MCF 10A (cell line): ENCODE data around the gene ANAPC2. TPM values are rescaled to one million over a fixed set of nuclear protein-coding genes. Genes with fewer than 3 reads are reported as not detected.
"Not testable (repeated sequence)": the region's sequence is repeated elsewhere in the genome, so short reads cannot be mapped to it uniquely, and the experiment has no call there.

Experiments used
- BruUV-seq: library from RNA; stranded (reverse); fragments of 400-500 nt; replicated peaks from 2 replicates; lab custom pipeline; 2021; lab: Mats Ljungman, UMichigan
- CTCF ChIA-PET: fragments of 300-600 bp; sonication (Branson Sonifier 250); formaldehyde crosslinking; extraction: SDS; loops from one replicate; lab custom pipeline; 2021; ENCODE audit warnings: antibody characterized with exemption, inconsistent platforms; lab: Yijun Ruan, JAX
- POLR2A ChIA-PET: fragments of 300-600, 350-650 bp; sonication (Branson Sonifier 250); formaldehyde crosslinking; extraction: SDS; loops from one replicate; lab custom pipeline; 2020; ENCODE audit warnings: antibody characterized with exemption, inconsistent platforms; lab: Yijun Ruan, JAX
- DNase-seq: peaks from one replicate; pipeline ENCODE4 v3.0.0-alpha.2; 2018; ENCODE audit not compliant: unreplicated experiment
- H3K27ac Mint-ChIP-seq: one replicate; pipeline ENCODE4 v1.8.0; 2022; ENCODE audit warnings: mild to moderate bottlenecking, low read depth, mixed read lengths; ENCODE audit not compliant: unreplicated experiment
- H3K27me3 Mint-ChIP-seq: one replicate; pipeline ENCODE4 v1.8.0; 2022; ENCODE audit warnings: mixed read lengths; ENCODE audit not compliant: insufficient read depth, unreplicated experiment
- H3K36me3 Mint-ChIP-seq: one replicate; pipeline ENCODE4 v1.8.0; 2022; ENCODE audit warnings: mild to moderate bottlenecking, moderate library complexity, mixed read lengths; ENCODE audit not compliant: insufficient read depth, unreplicated experiment
- H3K4me1 Mint-ChIP-seq: one replicate; pipeline ENCODE4 v1.8.0; 2022; ENCODE audit warnings: mixed read lengths; ENCODE audit not compliant: insufficient read depth, unreplicated experiment
- H3K4me3 Mint-ChIP-seq: one replicate; pipeline ENCODE4 v1.8.0; 2022; ENCODE audit warnings: mild to moderate bottlenecking, moderate library complexity, mixed read lengths; ENCODE audit not compliant: unreplicated experiment
- H3K9me3 Mint-ChIP-seq: one replicate; pipeline ENCODE4 v1.8.0; 2022; ENCODE audit warnings: mixed read lengths; ENCODE audit not compliant: unreplicated experiment
- intact Hi-C: fragments of 100-400 bp; cut with micrococcal nuclease; formaldehyde crosslinking; loops from 2 replicates; pipeline ENCODE4 v1.14.1; 2022
- total RNA-seq: library from RNA; stranded (reverse); gene quantifications from 2 replicates; pipeline ENCODE4 v1.2.3, GENCODE V29; 2022
- TF ChIP-seq, protein P1 (sequence below): fragments of 200-600 bp; IDR thresholded peaks from one replicate; pipeline ENCODE4 v1.8.0; 2022; ENCODE audit warnings: antibody characterized with exemption, mild to moderate bottlenecking; ENCODE audit not compliant: unreplicated experiment

The ANAPC2 gene
- total RNA-seq, 1 experiment from 2014 or later = 42.1 TPM

DNA sequence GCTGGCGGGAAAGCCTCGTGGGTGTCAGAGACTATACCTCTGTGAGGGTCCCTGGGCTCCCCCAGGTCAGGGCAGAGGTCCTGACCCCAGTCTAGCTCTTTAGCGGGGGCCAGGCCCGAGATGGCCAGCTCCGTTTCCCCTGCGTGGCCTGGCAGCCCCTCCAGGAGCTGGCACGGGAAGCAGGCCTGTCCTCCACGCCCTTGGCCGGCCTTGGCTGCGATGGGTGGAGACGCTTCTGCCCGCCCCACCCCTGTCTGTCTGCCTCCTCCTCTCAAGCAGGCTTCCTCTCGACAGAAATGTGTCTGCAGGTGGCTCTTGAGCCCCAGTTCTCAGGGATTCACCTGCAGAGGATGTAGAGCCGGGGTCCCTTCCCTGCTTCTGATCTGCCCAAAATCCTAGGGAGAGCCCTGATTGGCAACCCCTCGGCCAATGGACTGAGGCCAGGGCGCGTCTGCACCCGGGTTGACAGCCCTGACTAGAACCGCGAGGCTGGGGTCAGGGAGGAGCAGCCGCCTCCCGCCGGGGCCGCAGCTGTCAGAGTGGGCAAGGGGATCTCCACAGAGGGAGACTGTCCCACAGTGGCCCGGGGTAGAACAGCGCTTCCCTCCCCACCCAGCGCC lies 52.0 kb downstream of the ANAPC2 start:
- H3K4me1 Mint-ChIP-seq = peaks cover 6% of the 10 kb centered on the region
- peaks cover 11% of the 10 kb centered on the region for H3K27me3 Mint-ChIP-seq
- no TSS peak for BruUV-seq
- CTCF ChIA-PET = no interaction called here
- intact Hi-C loops = no loop called here
- no peak overlapping the region for H3K27ac Mint-ChIP-seq
- H3K36me3 Mint-ChIP-seq = no peaks in the 10 kb centered on the region
- no peaks in the 10 kb centered on the region for H3K9me3 Mint-ChIP-seq
- DNase-seq = no peak
- TF ChIP-seq, protein P1, sequence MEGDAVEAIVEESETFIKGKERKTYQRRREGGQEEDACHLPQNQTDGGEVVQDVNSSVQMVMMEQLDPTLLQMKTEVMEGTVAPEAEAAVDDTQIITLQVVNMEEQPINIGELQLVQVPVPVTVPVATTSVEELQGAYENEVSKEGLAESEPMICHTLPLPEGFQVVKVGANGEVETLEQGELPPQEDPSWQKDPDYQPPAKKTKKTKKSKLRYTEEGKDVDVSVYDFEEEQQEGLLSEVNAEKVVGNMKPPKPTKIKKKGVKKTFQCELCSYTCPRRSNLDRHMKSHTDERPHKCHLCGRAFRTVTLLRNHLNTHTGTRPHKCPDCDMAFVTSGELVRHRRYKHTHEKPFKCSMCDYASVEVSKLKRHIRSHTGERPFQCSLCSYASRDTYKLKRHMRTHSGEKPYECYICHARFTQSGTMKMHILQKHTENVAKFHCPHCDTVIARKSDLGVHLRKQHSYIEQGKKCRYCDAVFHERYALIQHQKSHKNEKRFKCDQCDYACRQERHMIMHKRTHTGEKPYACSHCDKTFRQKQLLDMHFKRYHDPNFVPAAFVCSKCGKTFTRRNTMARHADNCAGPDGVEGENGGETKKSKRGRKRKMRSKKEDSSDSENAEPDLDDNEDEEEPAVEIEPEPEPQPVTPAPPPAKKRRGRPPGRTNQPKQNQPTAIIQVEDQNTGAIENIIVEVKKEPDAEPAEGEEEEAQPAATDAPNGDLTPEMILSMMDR = no peak
- POLR2A ChIA-PET = no interaction called here
- no peak overlapping the region for H3K4me3 Mint-ChIP-seq

DNA sequence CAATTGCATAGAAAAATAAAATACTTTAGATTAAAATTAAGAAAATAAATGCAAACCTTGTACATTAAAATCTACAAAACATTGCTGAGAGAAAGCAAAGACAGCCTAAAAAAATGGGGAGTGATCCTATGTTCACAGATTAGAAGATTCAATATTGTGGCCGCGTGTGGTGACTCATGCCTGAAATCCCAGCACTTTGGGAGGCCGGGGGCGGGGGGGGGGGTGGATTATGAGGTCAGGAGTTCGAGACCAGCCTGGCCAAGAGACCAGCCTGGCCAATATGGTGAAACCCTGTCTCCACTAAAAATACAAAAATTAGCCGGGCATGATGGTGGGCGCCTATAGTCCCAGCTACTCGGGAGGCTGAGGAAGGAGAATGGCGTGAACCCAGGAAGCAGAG lies 53.2 kb downstream of the ANAPC2 start:
- H3K36me3 Mint-ChIP-seq, H3K4me3 Mint-ChIP-seq, CTCF ChIA-PET, H3K27ac Mint-ChIP-seq, DNase-seq, H3K4me1 Mint-ChIP-seq, intact Hi-C loops, H3K9me3 Mint-ChIP-seq, BruUV-seq: not testable (repeated sequence)
- POLR2A ChIA-PET = interaction anchor here (0.6 kb wide), 1 partner anchor 205 kb away, joined by 3 read pairs; no protein-coding TSS in a partner anchor
- H3K27me3 Mint-ChIP-seq = peaks cover 11% of the 10 kb centered on the region

DNA sequence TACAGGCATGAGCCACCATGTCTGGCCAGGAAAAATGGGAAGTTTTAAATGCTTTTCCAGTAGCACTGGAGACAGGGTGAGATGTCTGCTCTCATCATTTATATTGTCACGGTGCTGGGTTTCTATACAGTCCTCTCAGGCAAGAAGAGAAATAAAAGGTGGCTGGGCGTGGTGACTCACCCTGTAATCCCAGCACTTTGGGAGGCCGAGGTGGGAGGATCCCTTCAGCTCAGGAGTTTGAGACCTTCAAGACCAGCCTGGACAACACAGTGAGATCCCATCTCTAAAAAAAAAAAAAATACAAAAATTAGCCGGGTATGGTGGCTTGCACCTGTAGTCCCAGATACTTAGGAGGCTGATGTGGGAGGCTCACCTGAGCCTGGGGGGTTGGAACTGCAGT lies 54.2 kb downstream of the ANAPC2 start:
- Mint-ChIP-seq H3K9me3 (no peaks in the 10 kb centered on the region), H3K4me1 (peaks cover 6% of the 10 kb centered on the region), H3K27me3 (peaks cover 11% of the 10 kb centered on the region), H3K4me3 (no peak overlapping the region), H3K36me3 (no peaks in the 10 kb centered on the region), H3K27ac (no peak overlapping the region)
- intact Hi-C loops = no loop called here
- BruUV-seq = no TSS peak
- TF ChIP-seq, protein P1 = no peak
- POLR2A ChIA-PET = no interaction called here
- no peak for DNase-seq
- CTCF ChIA-PET = no interaction called here

DNA sequence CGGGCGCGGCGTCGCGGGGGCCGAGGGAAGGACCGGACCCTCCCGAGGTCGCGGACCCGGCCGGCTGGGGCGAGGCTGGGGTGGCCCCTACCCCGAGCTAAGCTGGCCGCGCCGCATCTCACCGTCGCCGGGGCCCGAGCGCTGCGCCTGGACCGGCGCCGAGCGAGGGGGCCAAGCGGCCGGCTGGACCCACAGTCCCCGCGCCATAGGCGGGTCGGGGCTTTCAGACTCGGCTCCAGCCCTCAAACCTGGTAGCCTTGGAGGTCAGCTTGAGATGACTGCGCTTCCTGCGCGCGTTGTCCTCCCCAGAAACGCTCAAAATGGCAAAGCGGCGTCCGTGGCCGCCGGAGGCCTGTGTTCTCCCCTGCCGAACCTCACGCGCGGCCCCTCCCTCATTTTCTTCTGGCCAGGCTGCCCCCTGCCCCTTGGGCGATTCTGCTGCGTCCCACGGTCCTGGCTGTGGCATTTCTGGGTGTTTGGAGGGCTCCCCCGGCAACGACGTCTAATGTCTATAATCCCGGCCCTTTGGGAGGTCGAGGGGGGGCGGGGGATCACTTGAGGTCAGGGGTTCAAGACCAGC lies 58.1 kb downstream of the ANAPC2 start:
- Mint-ChIP-seq H3K36me3 (peaks cover 9% of the 10 kb centered on the region), H3K27ac (no peak overlapping the region), H3K27me3 (no peaks in the 10 kb centered on the region), H3K9me3 (no peaks in the 10 kb centered on the region), H3K4me3 (peak overlapping the region; percentile 76), H3K4me1 (peaks cover 18% of the 10 kb centered on the region)
- CTCF ChIA-PET = interaction anchor here (0.6 to 1.6 kb wide), 7 partner anchors 10 to 136 kb away, joined by 3 to 12 read pairs (median 4); partner anchors contain the start of genes ANAPC2, RNF224 and SSNA1
- POLR2A ChIA-PET = interaction anchor here (0.7 to 3.6 kb wide), 25 partner anchors 10 to 134 kb away, joined by 3 to 41 read pairs (median 4); partner anchors contain the start of genes ANAPC2, CLIC3, CYSRT1 and GRIN1
- TF ChIP-seq, protein P1 = no peak
- DNase-seq = no peak
- BruUV-seq = no TSS peak
- intact Hi-C loops = no loop called here
